Fibroblast of lung (primary cell): ENCODE data around the gene CBFA2T2. TPM values are rescaled to one million over a fixed set of nuclear protein-coding genes. Genes with fewer than 3 reads are reported as not detected.

Experiments
- DNase-seq, 2 donors: peaks; one replicate each; pipeline versions ENCODE4 v3.0.0 to v3.0.0-alpha.2; 2010; ENCODE audit warnings: low read depth in 2 of 2
- H2AFZ ChIP-seq: 2 replicates; pipeline ENCODE4 v1.5.1; 2012; ENCODE audit warnings: low read length, control low read depth, inconsistent platforms
- H3K27ac ChIP-seq: 2 replicates; pipeline ENCODE4 v1.5.1; 2011; ENCODE audit warnings: low read length, control low read depth; ENCODE audit not compliant: insufficient read depth
- H3K27me3 ChIP-seq: 2 replicates; pipeline ENCODE4 v1.5.1; 2011; ENCODE audit warnings: mild to moderate bottlenecking, low read length; ENCODE audit not compliant: control insufficient read depth, insufficient read depth
- H3K36me3 ChIP-seq: 2 replicates; pipeline ENCODE4 v1.5.1; 2011; ENCODE audit warnings: low read length; ENCODE audit not compliant: control insufficient read depth, insufficient read depth
- H3K4me1 ChIP-seq: 2 replicates; pipeline ENCODE4 v1.5.1; 2011; ENCODE audit warnings: low read length; ENCODE audit not compliant: control insufficient read depth, insufficient read depth; ENCODE audit errors: extremely low read depth
- H3K4me2 ChIP-seq: 2 replicates; pipeline ENCODE4 v1.5.1; 2011; ENCODE audit warnings: low read length, control low read depth; ENCODE audit not compliant: insufficient read depth; ENCODE audit errors: extremely low read depth
- H3K4me3 ChIP-seq, 4 experiments: fragments of 200-600 bp in 1 of 4; sonication (generic) in 1 of 4; replicated peaks in 1 of 4; 2 replicates each; pipeline ENCODE4 v1.5.1; 2011 to 2016; ENCODE audit warnings: low read length in 4 of 4, low read depth in 3 of 4, mild to moderate bottlenecking in 3 of 4, control low read depth in 2 of 4, inconsistent platforms in 1 of 4, mixed read lengths in 1 of 4; ENCODE audit not compliant: insufficient read depth in 1 of 4; ENCODE audit errors: control extremely low read depth in 1 of 4
- H3K79me2 ChIP-seq: 2 replicates; pipeline ENCODE4 v1.5.1; 2012; ENCODE audit warnings: mild to moderate bottlenecking, low read length, inconsistent platforms; ENCODE audit not compliant: control insufficient read depth, insufficient read depth
- H3K9ac ChIP-seq: 2 replicates; pipeline ENCODE4 v1.5.1; 2011; ENCODE audit warnings: mild to moderate bottlenecking, low read length, control low read depth; ENCODE audit not compliant: insufficient read depth
- H3K9me3 ChIP-seq: 2 replicates; pipeline ENCODE4 v1.5.1; 2012; ENCODE audit warnings: low read depth, low read length; ENCODE audit not compliant: control insufficient read depth, insufficient read depth
- H4K20me1 ChIP-seq: 2 replicates; pipeline ENCODE4 v1.5.1; 2011; ENCODE audit warnings: low read length; ENCODE audit not compliant: control insufficient read depth, insufficient read depth; ENCODE audit errors: extremely low read depth
- CTCF ChIP-seq, 2 donors: IDR thresholded peaks in 1 of 2; conservative IDR thresholded peaks in 1 of 2; 1 replicate in 1 of 2; 2 replicates in 1 of 2; pipeline ENCODE4 v1.5.1; 2011 to 2012; ENCODE audit warnings: low read length in 2 of 2, control low read depth in 1 of 2, inconsistent platforms in 1 of 2, low read depth in 1 of 2, mild to moderate bottlenecking in 1 of 2
- EZH2 ChIP-seq: IDR thresholded peaks from 2 replicates; pipeline ENCODE4 v1.5.1; 2012; ENCODE audit warnings: low read length, control low read depth, mild to moderate bottlenecking; ENCODE audit errors: missing control alignments
- polyA plus RNA-seq, 2 donors: library from polyadenylated mRNA; depleted of rRNA in 1 of 2; stranded (reverse) in 1 of 2; unstranded in 1 of 2; fragments of >200 nt; gene quantifications; 2 replicates each; pipeline ENCODE4 v1.2.1, GENCODE V29; 2011 to 2012; ENCODE audit warnings: missing spikeins in 1 of 2
- total RNA-seq: library from RNA; depleted of rRNA; stranded (reverse); fragments of >200 nt; gene quantifications from 2 replicates; pipeline ENCODE4 v1.2.1, GENCODE V29; 2014

The CBFA2T2 gene
- total and polyA plus RNA-seq, 2 donors (not counting 1 experiment from before 2014, with no cell fraction given), result 5.6 to 7.3 TPM

GRCh38 chr20:33635341-33635740 lies 145.4 kb downstream of the CBFA2T2 start:
- Histone ChIP-seq H3K4me1 (no peaks in the 10 kb centered on the region), H3K9ac (no peak overlapping the region), H3K36me3 (peaks cover 2% of the 10 kb centered on the region), H3K4me2 (no peak overlapping the region), H3K27me3 (no peaks in the 10 kb centered on the region), H3K4me3 (no peak overlapping the region), H4K20me1 (no peaks in the 10 kb centered on the region), H2AFZ (no peak overlapping the region), H3K79me2 (no peaks in the 10 kb centered on the region), H3K9me3 (no peaks in the 10 kb centered on the region), H3K27ac (no peak overlapping the region)
- TF ChIP-seq EZH2 (no peak), CTCF (conservative IDR thresholded peaks at IDR 0.05 in 1 of 2, IDR thresholded peaks at IDR 0.05 in 1 of 2; ENCODE audit: low read depth in 1 of 2, low read length in 2 of 2) (no peak)
- no peak for DNase-seq

- Histone ChIP-seq H3K4me3 (no peak overlapping the region), H3K9me3 (no peaks in the 10 kb centered on the region), H3K36me3 (peaks cover 2% of the 10 kb centered on the region), H3K27ac (no peak overlapping the region), H3K9ac (no peak overlapping the region), H2AFZ (no peak overlapping the region), H3K79me2 (no peaks in the 10 kb centered on the region), H4K20me1 (no peaks in the 10 kb centered on the region), H3K4me1 (no peaks in the 10 kb centered on the region), H3K27me3 (no peaks in the 10 kb centered on the region), H3K4me2 (no peak overlapping the region)
- DNase-seq, result no peak
- TF ChIP-seq CTCF (conservative IDR thresholded peaks at IDR 0.05 in 1 of 2, IDR thresholded peaks at IDR 0.05 in 1 of 2; ENCODE audit: low read depth in 1 of 2, low read length in 2 of 2) (no peak), EZH2 (no peak)
Observed at GRCh38 chr20:33636776-33637175, 146.9 kb downstream of the CBFA2T2 start.

GRCh38 chr20:33640287-33640686 lies 150.4 kb downstream of the CBFA2T2 start:
- H3K9me3 ChIP-seq, result no peaks in the 10 kb centered on the region
- TF ChIP-seq CTCF (conservative IDR thresholded peaks at IDR 0.05 in 1 of 2, IDR thresholded peaks at IDR 0.05 in 1 of 2; ENCODE audit: low read depth in 1 of 2, low read length in 2 of 2) (no peak), EZH2 (no peak)
- no peak overlapping the region for H2AFZ ChIP-seq
- no peaks in the 10 kb centered on the region for H3K79me2 ChIP-seq
- no peak overlapping the region for H3K9ac ChIP-seq
- no peak overlapping the region for H3K4me2 ChIP-seq
- no peaks in the 10 kb centered on the region for H4K20me1 ChIP-seq
- no peaks in the 10 kb centered on the region for H3K27me3 ChIP-seq
- no peak overlapping the region for H3K4me3 ChIP-seq
- peak in 1 of 2 donors; percentile 11 for DNase-seq
- no peak overlapping the region for H3K27ac ChIP-seq
- no peaks in the 10 kb centered on the region for H3K4me1 ChIP-seq
- peaks cover 5% of the 10 kb centered on the region for H3K36me3 ChIP-seq
